HEK293 (cell line): ENCODE measurements around the gene HOXA6.

ENCODE experiments used
- CTCF ChIA-PET: fragments of 350-600 bp; formaldehyde crosslinking; extraction: SDS; loops from one replicate; lab custom pipeline; 2021; ENCODE audit warnings: antibody characterized with exemption; lab: Yijun Ruan, JAX
- POLR2A ChIA-PET: fragments of 300-600 bp; formaldehyde crosslinking; extraction: SDS; loops from one replicate; lab custom pipeline; 2020; ENCODE audit warnings: antibody characterized with exemption, inconsistent platforms; lab: Yijun Ruan, JAX
- H3K27ac ChIP-seq: fragments of 200-500 bp; sonication (Bioruptor generic); 2 replicates; pipeline ENCODE4 v1.5.1; 2014; ENCODE audit warnings: low read depth, low read length, control low read depth, inconsistent platforms; ENCODE audit errors: extremely low read depth
- H3K36me3 ChIP-seq, 2 experiments: fragments of 200-500 bp in 1 of 2; sonication (Bioruptor generic) in 1 of 2; 1 replicate in 1 of 2; 2 replicates in 1 of 2; pipeline ENCODE4 v1.5.1; 2014 to 2017; ENCODE audit warnings: inconsistent platforms in 2 of 2, low read length in 2 of 2; ENCODE audit not compliant: control insufficient read depth in 2 of 2, insufficient read depth in 1 of 2
- H3K4me1 ChIP-seq: fragments of 200-500 bp; sonication (Bioruptor generic); 2 replicates; pipeline ENCODE4 v1.5.1; 2014; ENCODE audit warnings: mild to moderate bottlenecking, low read length, inconsistent platforms; ENCODE audit not compliant: control insufficient read depth, insufficient read depth
- H3K4me3 ChIP-seq: 2 replicates; pipeline ENCODE4 v1.5.1; 2011; ENCODE audit warnings: low read depth, mild to moderate bottlenecking, control low read depth, low read length, moderate library complexity
- H3K9me3 ChIP-seq: fragments of 200-500 bp; sonication (Bioruptor generic); 2 replicates; pipeline ENCODE4 v1.5.1; 2014; ENCODE audit warnings: low read depth, low read length, inconsistent platforms; ENCODE audit not compliant: control insufficient read depth, insufficient read depth
- BCL11B ChIP-seq: fragments of 450-650 bp; formaldehyde crosslinking; IDR thresholded peaks from 2 replicates; pipeline ENCODE4 v1.5.1; 2016; ENCODE audit warnings: low read depth, missing biosample characterization, missing genetic modification characterization
- FEZF1 ChIP-seq: fragments of 450-650 bp; formaldehyde crosslinking; IDR thresholded peaks from 2 replicates; pipeline ENCODE4 v1.5.1; 2016; ENCODE audit warnings: missing biosample characterization, missing genetic modification characterization
- GFI1B ChIP-seq: fragments of 450-650 bp; formaldehyde crosslinking; IDR thresholded peaks from 2 replicates; pipeline ENCODE4 v1.5.1; 2016; ENCODE audit warnings: missing biosample characterization, missing genetic modification characterization
- IKZF3 ChIP-seq: fragments of 450-650 bp; IDR thresholded peaks from 2 replicates; pipeline ENCODE4 v1.5.0; 2018; ENCODE audit warnings: missing biosample characterization, mild to moderate bottlenecking, missing genetic modification characterization, moderate library complexity
- KLF7 ChIP-seq: fragments of 450-650 bp; formaldehyde crosslinking; IDR thresholded peaks from 2 replicates; pipeline ENCODE4 v1.5.1; 2016; ENCODE audit warnings: missing biosample characterization, missing genetic modification characterization, borderline replicate concordance
- PRDM10 ChIP-seq: fragments of 450-650 bp; formaldehyde crosslinking; IDR thresholded peaks from 2 replicates; pipeline ENCODE4 v1.5.1; 2016; ENCODE audit warnings: missing biosample characterization, missing genetic modification characterization
- PRDM6 ChIP-seq: fragments of 450-650 bp; formaldehyde crosslinking; IDR thresholded peaks from 2 replicates; pipeline ENCODE4 v1.5.1; 2017; ENCODE audit warnings: missing biosample characterization, missing genetic modification characterization
- SP7 ChIP-seq: fragments of 450-650 bp; formaldehyde crosslinking; IDR thresholded peaks from 2 replicates; pipeline ENCODE4 v1.5.1; 2016; ENCODE audit warnings: missing biosample characterization, missing genetic modification characterization
- YY1 ChIP-seq: fragments of 450-650 bp; formaldehyde crosslinking; IDR thresholded peaks from 2 replicates; pipeline ENCODE4 v1.5.1; 2018; ENCODE audit warnings: missing biosample characterization, missing genetic modification characterization
- ZBTB20 ChIP-seq: fragments of 450-650 bp; formaldehyde crosslinking; IDR thresholded peaks from 2 replicates; pipeline ENCODE4 v1.5.1; 2016; ENCODE audit warnings: missing biosample characterization, missing genetic modification characterization
- ZBTB8A ChIP-seq: fragments of 450-650 bp; formaldehyde crosslinking; IDR thresholded peaks from 2 replicates; pipeline ENCODE4 v1.5.1; 2016; ENCODE audit warnings: missing biosample characterization, missing genetic modification characterization
- ZNF157 ChIP-seq: fragments of 450-650 bp; formaldehyde crosslinking; IDR thresholded peaks from 2 replicates; pipeline ENCODE4 v1.5.1; 2016; ENCODE audit warnings: missing biosample characterization, missing genetic modification characterization
- ZNF366 ChIP-seq: fragments of 450-650 bp; formaldehyde crosslinking; conservative IDR thresholded peaks from 2 replicates; pipeline ENCODE4 v1.5.1; 2016; ENCODE audit warnings: missing biosample characterization, missing genetic modification characterization
- ZNF426 ChIP-seq: fragments of 450-650 bp; formaldehyde crosslinking; IDR thresholded peaks from 2 replicates; pipeline ENCODE4 v1.5.1; 2017; ENCODE audit warnings: missing biosample characterization, missing genetic modification characterization, mild to moderate bottlenecking, inconsistent platforms, moderate library complexity
- ZNF521 ChIP-seq: fragments of 450-650 bp; formaldehyde crosslinking; IDR thresholded peaks from 2 replicates; pipeline ENCODE4 v1.5.1; 2017; ENCODE audit warnings: missing biosample characterization, mild to moderate bottlenecking, missing genetic modification characterization
- ZNF558 ChIP-seq: fragments of 450-650 bp; formaldehyde crosslinking; IDR thresholded peaks from 2 replicates; pipeline ENCODE4 v1.5.1; 2016; ENCODE audit warnings: missing biosample characterization, missing genetic modification characterization
- ZNF560 ChIP-seq: fragments of 450-650 bp; formaldehyde crosslinking; IDR thresholded peaks from 2 replicates; pipeline ENCODE4 v1.5.1; 2017; ENCODE audit warnings: missing biosample characterization, missing genetic modification characterization, borderline replicate concordance
- ZNF585B ChIP-seq: fragments of 450-650 bp; formaldehyde crosslinking; IDR thresholded peaks from 2 replicates; pipeline ENCODE4 v1.5.1; 2016; ENCODE audit warnings: missing biosample characterization, missing genetic modification characterization
- ZNF596 ChIP-seq: fragments of 450-650 bp; IDR thresholded peaks from 2 replicates; pipeline ENCODE4 v1.5.0; 2018; ENCODE audit warnings: missing biosample characterization, mild to moderate bottlenecking, missing genetic modification characterization, moderate library complexity
- ZNF660 ChIP-seq: fragments of 450-650 bp; IDR thresholded peaks from 2 replicates; pipeline ENCODE4 v1.5.1; 2018; ENCODE audit warnings: missing biosample characterization, mild to moderate bottlenecking, missing genetic modification characterization
- ZSCAN16 ChIP-seq: fragments of 450-650 bp; formaldehyde crosslinking; IDR thresholded peaks from 2 replicates; pipeline ENCODE4 v1.5.1; 2016; ENCODE audit warnings: missing biosample characterization, missing genetic modification characterization
- ZSCAN30 ChIP-seq: fragments of 450-650 bp; IDR thresholded peaks from 2 replicates; pipeline ENCODE4 v1.5.1; 2018; ENCODE audit warnings: missing biosample characterization, mild to moderate bottlenecking, missing genetic modification characterization, moderate library complexity
- TF ChIP-seq, protein P1 (sequence below): fragments of 450-650 bp; formaldehyde crosslinking; IDR thresholded peaks from 2 replicates; pipeline ENCODE4 v1.5.1; 2017; ENCODE audit warnings: missing biosample characterization, mild to moderate bottlenecking, missing genetic modification characterization, moderate library complexity
- TF ChIP-seq, protein P2 (sequence below): fragments of 450-650 bp; formaldehyde crosslinking; IDR thresholded peaks from 2 replicates; pipeline ENCODE4 v1.5.1; 2016; ENCODE audit warnings: missing biosample characterization, missing genetic modification characterization
- TF ChIP-seq, protein P3 (sequence below): fragments of 450-650 bp; formaldehyde crosslinking; IDR thresholded peaks from 2 replicates; pipeline ENCODE4; 2016; ENCODE audit warnings: missing biosample characterization, missing genetic modification characterization
- TF ChIP-seq, protein P4 (sequence below): IDR thresholded peaks from 2 replicates; pipeline ENCODE4 v1.6.1; 2011; ENCODE audit warnings: mild to moderate bottlenecking, low read depth, low read length, borderline replicate concordance

Gene HOXA6

DNA sequence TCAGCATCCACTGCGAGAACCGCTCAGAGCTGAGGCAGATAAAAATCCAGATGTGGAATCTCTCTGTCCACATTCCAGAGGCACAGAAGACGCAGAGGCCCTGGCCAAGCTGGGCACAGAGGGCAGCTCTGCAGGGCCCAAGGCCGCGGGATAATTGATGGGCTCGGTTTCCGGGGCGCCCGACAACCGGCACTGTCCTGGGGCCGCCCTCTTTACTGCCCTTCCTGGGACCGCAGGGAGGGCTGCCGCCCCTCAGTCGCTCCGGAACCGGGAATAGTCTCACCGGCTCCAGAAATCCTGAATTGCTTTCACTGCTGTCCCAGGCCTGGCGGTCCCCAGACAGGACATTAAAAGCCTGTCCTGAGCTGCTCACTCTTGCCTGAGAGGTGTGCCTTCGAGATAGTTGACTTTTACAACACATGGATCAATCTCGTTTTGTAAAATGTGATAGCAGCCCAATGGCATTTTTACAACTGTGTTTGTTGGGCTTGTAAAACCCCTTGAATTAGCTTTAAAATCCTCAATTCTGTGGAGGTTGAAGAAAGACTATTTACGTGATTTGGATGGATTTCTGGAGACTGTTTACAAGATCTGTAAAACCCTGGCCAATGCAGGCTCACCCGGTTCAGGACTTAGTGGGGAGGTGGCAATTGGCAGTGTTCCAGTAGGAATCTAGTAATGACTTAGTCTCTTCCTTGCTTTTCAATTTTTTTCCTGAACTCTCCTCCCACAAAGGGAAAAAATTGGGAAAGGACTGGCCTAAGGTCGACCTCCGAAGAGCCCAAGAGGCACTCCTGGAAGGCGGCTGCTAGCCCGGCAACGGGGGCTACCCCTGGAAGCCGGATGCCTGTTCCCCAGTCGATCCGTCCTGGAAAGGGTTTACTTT lies 1.4 kb upstream of the HOXA6 start:
- Histone ChIP-seq H3K27ac (peak overlapping the region; percentile 99), H3K4me3 (peak overlapping the region; percentile 59), H3K36me3 (peaks cover 0 to 50% of the 10 kb centered on the region in 2 experiments; a peak in 2 of 3 replicates), H3K9me3 (no peaks in the 10 kb centered on the region), H3K4me1 (peaks cover 17% of the 10 kb centered on the region)
- ChIA-PET POLR2A (interaction anchor here (0.5 to 5.6 kb wide), 16 partner anchors 8 to 1286 kb away, joined by 3 to 42 read pairs (median 4); partner anchors contain the start of genes HOXA1, HOXA10, HOXA7 and HOXA9), CTCF (interaction anchor here (0.6 to 4.3 kb wide), 20 partner anchors 8 to 1256 kb away, joined by 3 to 50 read pairs (median 4); partner anchors contain the start of gene HOXA4)
- peak; percentile 71; the same call in 1 of the 2 replicates for TF ChIP-seq GFI1B (tag by site-specific recombination)
- TF ChIP-seq ZNF521, result no peak
- peak; percentile 76 for TF ChIP-seq ZBTB8A (tag by site-specific recombination)
- no peak for TF ChIP-seq ZNF157 (tag by site-specific recombination)
- no peak for TF ChIP-seq ZNF596 (tag by site-specific recombination)
- no peak for TF ChIP-seq ZNF585B
- TF ChIP-seq KLF7 (tag by site-specific recombination), result peak; percentile 59; the same call in 1 of the 2 replicates
- peak; percentile 87 for TF ChIP-seq FEZF1
- peak; percentile 66 for TF ChIP-seq PRDM10
- no peak for TF ChIP-seq ZSCAN16
- TF ChIP-seq ZBTB20 (tag by site-specific recombination), result peak; percentile 10; the same call in 1 of the 2 replicates
- no peak for TF ChIP-seq YY1 (tag by site-specific recombination)
- TF ChIP-seq, protein P1, sequence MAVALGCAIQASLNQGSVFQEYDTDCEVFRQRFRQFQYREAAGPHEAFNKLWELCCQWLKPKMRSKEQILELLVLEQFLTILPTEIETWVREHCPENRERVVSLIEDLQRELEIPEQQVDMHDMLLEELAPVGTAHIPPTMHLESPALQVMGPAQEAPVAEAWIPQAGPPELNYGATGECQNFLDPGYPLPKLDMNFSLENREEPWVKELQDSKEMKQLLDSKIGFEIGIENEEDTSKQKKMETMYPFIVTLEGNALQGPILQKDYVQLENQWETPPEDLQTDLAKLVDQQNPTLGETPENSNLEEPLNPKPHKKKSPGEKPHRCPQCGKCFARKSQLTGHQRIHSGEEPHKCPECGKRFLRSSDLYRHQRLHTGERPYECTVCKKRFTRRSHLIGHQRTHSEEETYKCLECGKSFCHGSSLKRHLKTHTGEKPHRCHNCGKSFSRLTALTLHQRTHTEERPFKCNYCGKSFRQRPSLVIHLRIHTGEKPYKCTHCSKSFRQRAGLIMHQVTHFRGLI (tag by site-specific recombination), result peak; percentile 64; the same call in 1 of the 2 replicates
- no peak for TF ChIP-seq ZNF560 (tag by site-specific recombination)
- TF ChIP-seq ZNF366 (tag by site-specific recombination), result peak; percentile 45; the same call in 1 of the 2 replicates
- TF ChIP-seq ZNF660 (tag by site-specific recombination), result no peak
- TF ChIP-seq BCL11B (tag by site-specific recombination), result 0 out of 2 replicates have a peak, but pooled peaks have one; percentile 31
- TF ChIP-seq, protein P2, sequence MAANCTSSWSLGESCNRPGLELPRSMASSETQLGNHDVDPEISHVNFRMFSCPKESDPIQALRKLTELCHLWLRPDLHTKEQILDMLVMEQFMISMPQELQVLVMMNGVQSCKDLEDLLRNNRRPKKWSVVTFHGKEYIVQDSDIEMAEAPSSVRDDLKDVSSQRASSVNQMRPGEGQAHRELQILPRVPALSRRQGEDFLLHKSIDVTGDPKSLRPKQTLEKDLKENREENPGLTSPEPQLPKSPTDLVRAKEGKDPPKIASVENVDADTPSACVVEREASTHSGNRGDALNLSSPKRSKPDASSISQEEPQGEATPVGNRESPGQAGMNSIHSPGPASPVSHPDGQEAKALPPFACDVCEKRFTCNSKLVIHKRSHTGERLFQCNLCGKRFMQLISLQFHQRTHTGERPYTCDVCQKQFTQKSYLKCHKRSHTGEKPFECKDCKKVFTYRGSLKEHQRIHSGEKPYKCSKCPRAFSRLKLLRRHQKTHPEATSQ, result no peak
- TF ChIP-seq, protein P3, sequence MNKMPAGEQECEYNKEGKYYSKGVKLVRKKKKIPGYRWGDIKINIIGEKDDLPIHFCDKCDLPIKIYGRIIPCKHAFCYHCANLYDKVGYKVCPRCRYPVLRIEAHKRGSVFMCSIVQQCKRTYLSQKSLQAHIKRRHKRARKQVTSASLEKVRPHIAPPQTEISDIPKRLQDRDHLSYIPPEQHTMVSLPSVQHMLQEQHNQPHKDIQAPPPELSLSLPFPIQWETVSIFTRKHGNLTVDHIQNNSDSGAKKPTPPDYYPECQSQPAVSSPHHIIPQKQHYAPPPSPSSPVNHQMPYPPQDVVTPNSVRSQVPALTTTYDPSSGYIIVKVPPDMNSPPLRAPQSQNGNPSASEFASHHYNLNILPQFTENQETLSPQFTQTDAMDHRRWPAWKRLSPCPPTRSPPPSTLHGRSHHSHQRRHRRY, result no peak
- peak; percentile 85 for TF ChIP-seq IKZF3
- no peak for TF ChIP-seq ZNF558
- peak; percentile 42; the same call in 1 of the 2 replicates for TF ChIP-seq ZSCAN30 (tag by site-specific recombination)
- TF ChIP-seq, protein P4, sequence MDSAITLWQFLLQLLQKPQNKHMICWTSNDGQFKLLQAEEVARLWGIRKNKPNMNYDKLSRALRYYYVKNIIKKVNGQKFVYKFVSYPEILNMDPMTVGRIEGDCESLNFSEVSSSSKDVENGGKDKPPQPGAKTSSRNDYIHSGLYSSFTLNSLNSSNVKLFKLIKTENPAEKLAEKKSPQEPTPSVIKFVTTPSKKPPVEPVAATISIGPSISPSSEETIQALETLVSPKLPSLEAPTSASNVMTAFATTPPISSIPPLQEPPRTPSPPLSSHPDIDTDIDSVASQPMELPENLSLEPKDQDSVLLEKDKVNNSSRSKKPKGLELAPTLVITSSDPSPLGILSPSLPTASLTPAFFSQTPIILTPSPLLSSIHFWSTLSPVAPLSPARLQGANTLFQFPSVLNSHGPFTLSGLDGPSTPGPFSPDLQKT, result no peak
- TF ChIP-seq PRDM6 (tag by site-specific recombination), result peak; percentile 99
- TF ChIP-seq ZNF426 (tag by site-specific recombination), result peak; percentile 23; the same call in 1 of the 2 replicates
- TF ChIP-seq SP7 (tag by site-specific recombination), result no peak
